K562 (cell line): Measurements from ENCODE around the gene WFIKKN1. TPM values are rescaled to one million over a fixed set of nuclear protein-coding genes. Genes with fewer than 3 reads are reported as not detected.

Source experiments
- HDAC3 ChIP-seq: fragments of 450-650 bp; IDR thresholded peaks from 2 replicates; pipeline ENCODE4 v1.6.1; 2018; ENCODE audit warnings: borderline replicate concordance, mild to moderate bottlenecking, moderate library complexity; ENCODE audit not compliant: partially characterized antibody
- KAT2B ChIP-seq: IDR thresholded peaks from one replicate; pipeline ENCODE4 v1.6.1; 2012; ENCODE audit warnings: low read depth, mild to moderate bottlenecking, control low read depth, inconsistent platforms, low read length, moderate library complexity
- NUFIP1 ChIP-seq: fragments of 450-650 bp; IDR thresholded peaks from 2 replicates; pipeline ENCODE4 v1.6.1; 2018; ENCODE audit not compliant: partially characterized antibody
- POU5F1 ChIP-seq: fragments of 150-350 bp; IDR thresholded peaks from 2 replicates; pipeline ENCODE4 v1.6.1; 2014; ENCODE audit warnings: borderline replicate concordance, low read length, low read depth, mild to moderate bottlenecking; ENCODE audit not compliant: partially characterized antibody
- ZC3H4 ChIP-seq: sonication (generic); formaldehyde crosslinking; IDR thresholded peaks from 2 replicates; pipeline ENCODE4 v1.9.0; 2021; ENCODE audit warnings: missing genetic modification reagents, borderline replicate concordance
- ZNF79 ChIP-seq: fragments of 250-450 bp; sonication (Bioruptor Pico); IDR thresholded peaks from 2 replicates; pipeline ENCODE4 v1.4.0; 2020; ENCODE audit warnings: low read depth, mild to moderate bottlenecking, moderate library complexity
- polyA plus RNA-seq, 8 experiments: library from polyadenylated mRNA; depleted of rRNA in 4 of 8; stranded (reverse) in 5 of 8; unstranded in 3 of 8; fragments of >200 nt; fragmentation: Nextera tagmentation in 2 of 8; fragmentation: Illumina TruSeq in 1 of 8; extraction: Ambion mirVana in 2 of 8; extraction: Trizol in 1 of 8; gene quantifications; 2 replicates each; pipeline versions ENCODE4 v1.2.1 to v1.2.3, GENCODE V29; 2011 to 2014; ENCODE audit warnings: inconsistent platforms in 1 of 8, missing spikeins in 1 of 8
- total RNA-seq, 7 experiments: library from RNA; depleted of rRNA in 6 of 7; stranded (reverse); fragments of >200 nt in 6 of 7; fragmentation: Illumina TruSeq in 2 of 7; extraction: Trizol in 2 of 7; gene quantifications; 2 replicates each; pipeline versions ENCODE4 v1.2.1 to v1.2.3, GENCODE V29; 2011 to 2021; ENCODE audit warnings: low replicate concordance in 1 of 7
- TF ChIP-seq, protein P1 (sequence below), 3 experiments: IDR thresholded peaks in 2 of 3; conservative IDR thresholded peaks in 1 of 3; 2 replicates each; pipeline ENCODE4 v1.5.1; 2011 to 2012; ENCODE audit warnings: low read length in 3 of 3, mild to moderate bottlenecking in 3 of 3, control low read depth in 2 of 3, improper control_type of control experiment in 1 of 3, inconsistent platforms in 1 of 3, low read depth in 1 of 3, mixed read lengths in 1 of 3, moderate library complexity in 1 of 3; ENCODE audit not compliant: insufficient read depth in 2 of 3
- TF ChIP-seq, protein P2 (sequence below): fragments of 250-450 bp; sonication (Bioruptor Pico); IDR thresholded peaks from 2 replicates; pipeline ENCODE4 v1.9.0; 2021; ENCODE audit warnings: mild to moderate bottlenecking, inconsistent platforms

Gene WFIKKN1
- total and polyA plus RNA-seq, 9 of the 15 experiments (the other 6 are each of a cell fraction or from before 2014, with no cell fraction given), result 0.14 to 1.1 (median 0.50) TPM; not detected in 4

DNA sequence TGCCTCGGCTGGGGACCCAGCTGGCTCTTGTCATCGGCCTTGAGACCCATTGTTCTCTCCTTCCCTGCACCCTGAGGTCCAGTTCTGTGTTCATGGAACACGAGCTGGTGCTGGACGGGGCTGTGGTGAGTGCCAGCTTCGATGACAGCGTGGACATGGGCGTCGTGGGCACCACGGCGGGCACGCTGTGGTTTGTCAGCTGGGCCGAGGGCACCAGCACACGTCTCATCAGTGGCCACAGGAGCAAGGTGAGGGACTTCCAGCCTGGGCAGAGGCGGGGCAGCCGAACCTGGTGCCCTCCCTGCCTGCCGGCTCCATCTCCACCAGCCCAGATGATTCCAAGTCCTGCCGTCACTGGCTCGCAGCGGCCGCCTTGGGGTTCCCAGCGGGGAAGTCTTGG, 31.8 kb downstream of the WFIKKN1 start (continued):
- TF ChIP-seq, protein P1, sequence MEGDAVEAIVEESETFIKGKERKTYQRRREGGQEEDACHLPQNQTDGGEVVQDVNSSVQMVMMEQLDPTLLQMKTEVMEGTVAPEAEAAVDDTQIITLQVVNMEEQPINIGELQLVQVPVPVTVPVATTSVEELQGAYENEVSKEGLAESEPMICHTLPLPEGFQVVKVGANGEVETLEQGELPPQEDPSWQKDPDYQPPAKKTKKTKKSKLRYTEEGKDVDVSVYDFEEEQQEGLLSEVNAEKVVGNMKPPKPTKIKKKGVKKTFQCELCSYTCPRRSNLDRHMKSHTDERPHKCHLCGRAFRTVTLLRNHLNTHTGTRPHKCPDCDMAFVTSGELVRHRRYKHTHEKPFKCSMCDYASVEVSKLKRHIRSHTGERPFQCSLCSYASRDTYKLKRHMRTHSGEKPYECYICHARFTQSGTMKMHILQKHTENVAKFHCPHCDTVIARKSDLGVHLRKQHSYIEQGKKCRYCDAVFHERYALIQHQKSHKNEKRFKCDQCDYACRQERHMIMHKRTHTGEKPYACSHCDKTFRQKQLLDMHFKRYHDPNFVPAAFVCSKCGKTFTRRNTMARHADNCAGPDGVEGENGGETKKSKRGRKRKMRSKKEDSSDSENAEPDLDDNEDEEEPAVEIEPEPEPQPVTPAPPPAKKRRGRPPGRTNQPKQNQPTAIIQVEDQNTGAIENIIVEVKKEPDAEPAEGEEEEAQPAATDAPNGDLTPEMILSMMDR (IDR thresholded peaks at IDR 0.05 in 2 of 3, conservative IDR thresholded peaks at IDR 0.05 in 1 of 3; ENCODE audit: insufficient read depth in 2 of 3, low read depth in 1 of 3, low read length in 3 of 3), result no peak
- TF ChIP-seq ZC3H4, result no peak
- no peak for TF ChIP-seq HDAC3
- TF ChIP-seq, protein P2, sequence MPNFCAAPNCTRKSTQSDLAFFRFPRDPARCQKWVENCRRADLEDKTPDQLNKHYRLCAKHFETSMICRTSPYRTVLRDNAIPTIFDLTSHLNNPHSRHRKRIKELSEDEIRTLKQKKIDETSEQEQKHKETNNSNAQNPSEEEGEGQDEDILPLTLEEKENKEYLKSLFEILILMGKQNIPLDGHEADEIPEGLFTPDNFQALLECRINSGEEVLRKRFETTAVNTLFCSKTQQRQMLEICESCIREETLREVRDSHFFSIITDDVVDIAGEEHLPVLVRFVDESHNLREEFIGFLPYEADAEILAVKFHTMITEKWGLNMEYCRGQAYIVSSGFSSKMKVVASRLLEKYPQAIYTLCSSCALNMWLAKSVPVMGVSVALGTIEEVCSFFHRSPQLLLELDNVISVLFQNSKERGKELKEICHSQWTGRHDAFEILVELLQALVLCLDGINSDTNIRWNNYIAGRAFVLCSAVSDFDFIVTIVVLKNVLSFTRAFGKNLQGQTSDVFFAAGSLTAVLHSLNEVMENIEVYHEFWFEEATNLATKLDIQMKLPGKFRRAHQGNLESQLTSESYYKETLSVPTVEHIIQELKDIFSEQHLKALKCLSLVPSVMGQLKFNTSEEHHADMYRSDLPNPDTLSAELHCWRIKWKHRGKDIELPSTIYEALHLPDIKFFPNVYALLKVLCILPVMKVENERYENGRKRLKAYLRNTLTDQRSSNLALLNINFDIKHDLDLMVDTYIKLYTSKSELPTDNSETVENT, result no peak
- TF ChIP-seq KAT2B, result no peak
- TF ChIP-seq NUFIP1, result no peak
- no peak for TF ChIP-seq ZNF79 (CRISPR knock-in tag)
- TF ChIP-seq POU5F1, result no peak
- TF ChIP-seq, all 486 proteins: peak for 0
